B cell (primary cell): ENCODE results near the gene GOLIM4.

Experiments
- EZH2 ChIP-seq: IDR thresholded peaks from 2 replicates; pipeline ENCODE4 v1.6.1; 2012; ENCODE audit warnings: borderline replicate concordance, low read depth, mild to moderate bottlenecking, moderate library complexity, low read length; ENCODE audit not compliant: insufficient read depth, poor library complexity, severe bottlenecking
- TF ChIP-seq, protein P1 (sequence below): fragments of 200-600 bp; IDR thresholded peaks from one replicate; pipeline ENCODE4 v1.8.0; 2022; ENCODE audit warnings: antibody characterized with exemption, mild to moderate bottlenecking

DNA sequence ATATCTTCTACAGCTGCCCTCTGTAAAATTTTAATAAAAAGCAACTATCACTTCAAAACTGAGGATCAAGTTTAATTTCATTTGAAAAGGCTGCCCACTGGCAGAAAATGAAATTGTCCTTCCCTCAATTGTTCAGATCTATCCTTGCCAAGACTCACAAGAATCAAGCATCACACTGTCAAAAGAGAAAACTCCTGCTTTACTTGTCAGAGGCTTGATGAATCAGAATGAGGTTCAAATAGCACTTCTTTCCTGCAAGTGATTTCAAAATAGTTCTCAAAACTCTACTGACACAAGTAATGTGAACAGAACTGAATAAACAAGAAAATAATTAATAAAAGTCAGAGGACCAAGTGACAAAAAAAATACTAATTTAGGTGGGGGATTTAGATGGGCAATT, 70.6 kb downstream of the GOLIM4 start:
- TF ChIP-seq, protein P1, sequence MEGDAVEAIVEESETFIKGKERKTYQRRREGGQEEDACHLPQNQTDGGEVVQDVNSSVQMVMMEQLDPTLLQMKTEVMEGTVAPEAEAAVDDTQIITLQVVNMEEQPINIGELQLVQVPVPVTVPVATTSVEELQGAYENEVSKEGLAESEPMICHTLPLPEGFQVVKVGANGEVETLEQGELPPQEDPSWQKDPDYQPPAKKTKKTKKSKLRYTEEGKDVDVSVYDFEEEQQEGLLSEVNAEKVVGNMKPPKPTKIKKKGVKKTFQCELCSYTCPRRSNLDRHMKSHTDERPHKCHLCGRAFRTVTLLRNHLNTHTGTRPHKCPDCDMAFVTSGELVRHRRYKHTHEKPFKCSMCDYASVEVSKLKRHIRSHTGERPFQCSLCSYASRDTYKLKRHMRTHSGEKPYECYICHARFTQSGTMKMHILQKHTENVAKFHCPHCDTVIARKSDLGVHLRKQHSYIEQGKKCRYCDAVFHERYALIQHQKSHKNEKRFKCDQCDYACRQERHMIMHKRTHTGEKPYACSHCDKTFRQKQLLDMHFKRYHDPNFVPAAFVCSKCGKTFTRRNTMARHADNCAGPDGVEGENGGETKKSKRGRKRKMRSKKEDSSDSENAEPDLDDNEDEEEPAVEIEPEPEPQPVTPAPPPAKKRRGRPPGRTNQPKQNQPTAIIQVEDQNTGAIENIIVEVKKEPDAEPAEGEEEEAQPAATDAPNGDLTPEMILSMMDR, result no peak
- no peak for TF ChIP-seq EZH2
